Measurements from ENCODE around the gene SOCS7. TPM values are rescaled to one million over a fixed set of nuclear protein-coding genes. Genes with fewer than 3 reads are reported as not detected.

SOCS7 gene
- total and polyA plus RNA-seq, 2 experiments from 2014 or later, result 5.0 to 29.2 TPM

- Mint-ChIP-seq H3K27me3 (ENCODE audit: insufficient read depth, low read depth, poor library complexity) (peaks cover 9% of the 10 kb centered on the region), H3K27ac (0 out of 2 replicates have a peak overlapping the region, but pooled peaks have one; percentile 46)
Measured at GRCh38 chr17:38329808-38330730, 21.6 kb upstream of the SOCS7 start.

More at GRCh38 chr17:38329808-38330730, 21.6 kb upstream of the SOCS7 start:
- Mint-ChIP-seq H3K9me3 (no peaks in the 10 kb centered on the region), H3K36me3 (ENCODE audit: low read depth) (no peaks in the 10 kb centered on the region; the same call in 2 of the 3 replicates), H3K4me3 (no peak overlapping the region; the same call in 2 of the 3 replicates), H3K4me1 (peaks cover 59% of the 10 kb centered on the region)
- no peak for ATAC-seq
- H4K20me1 ChIP-seq (replicated peaks; ENCODE audit: insufficient read depth), result no peaks in the 10 kb centered on the region
- no peak overlapping the region for H2AFZ ChIP-seq
- no peaks in the 10 kb centered on the region for H3K79me2 ChIP-seq (replicated peaks; ENCODE audit: insufficient read depth)
- H3K4me2 ChIP-seq, result no peak overlapping the region
- no peak overlapping the region for H3K4me3 ChIP-seq
- H3K4me1 ChIP-seq (ENCODE audit: insufficient read depth), result peaks cover 9% of the 10 kb centered on the region
- H3F3A ChIP-seq (replicated peaks; ENCODE audit: low read depth), result no peaks in the 10 kb centered on the region; the same call in 1 of the 2 replicates
- no peak for DNase-seq (ENCODE audit: low spot score)
- H3K36me3 ChIP-seq (ENCODE audit: insufficient read depth), result no peaks in the 10 kb centered on the region
- TF ChIP-seq ETS1 (IDR thresholded peaks at IDR 0.05) (no peak), STAT1 (IDR thresholded peaks at IDR 0.05; ENCODE audit: unreplicated experiment) (no peak), REST (IDR thresholded peaks at IDR 0.05; ENCODE audit: unreplicated experiment) (no peak), CREB1 (CRISPR knock-in tag; IDR thresholded peaks at IDR 0.05; ENCODE audit: low read depth) (no peak), POLR2AphosphoS5 (IDR thresholded peaks at IDR 0.05; ENCODE audit: low read depth) (no peak), JUNB (IDR thresholded peaks at IDR 0.05; ENCODE audit: unreplicated experiment) (no peak), CTCF (conservative IDR thresholded peaks at IDR 0.05; ENCODE audit: low read depth in 2 of 2) (no peak), ZNF331 (CRISPR knock-in tag; IDR thresholded peaks at IDR 0.05; ENCODE audit: low read depth) (no peak), ZNF114 (CRISPR knock-in tag; IDR thresholded peaks at IDR 0.05) (no peak)
- no peaks in the 10 kb centered on the region for H3K27me3 ChIP-seq (ENCODE audit: insufficient read depth)
- H3K27ac ChIP-seq (ENCODE audit: low read depth), result peak overlapping the region; percentile 26; the same call in 1 of the 2 replicates
- peaks cover 9% of the 10 kb centered on the region; the same call in 1 of the 2 replicates for H3K9me2 ChIP-seq (ENCODE audit: insufficient read depth)
